K562 (cell line): ENCODE results near the gene ARL8A. TPM values are rescaled to one million over a fixed set of nuclear protein-coding genes. Genes with fewer than 3 reads are reported as not detected.
A peak's percentile ranks its signal among the peaks of the same experiment; 100 is the strongest.

Experiments used
- ATAC-seq: fragments of 200-7000 bp; cut with Tn5 transposase; 3 replicates; pipeline ENCODE4 v1.9.1; 2020; ENCODE audit warnings: moderate library complexity
- BruUV-seq: library from RNA; stranded (reverse); fragments of 400-500 nt; replicated peaks from 2 replicates; lab custom pipeline; 2021; lab: Mats Ljungman, UMichigan
- CTCF ChIA-PET: fragments of 300-600 bp; formaldehyde crosslinking; extraction: SDS; loops from one replicate; lab custom pipeline; 2021; ENCODE audit warnings: low intra/inter-chr PET ratio; lab: Yijun Ruan, JAX
- POLR2A ChIA-PET: fragments of 300-600, 350-650 bp; sonication (Branson Sonifier 250); formaldehyde crosslinking; extraction: SDS; loops from one replicate; lab custom pipeline; 2021; ENCODE audit warnings: antibody characterized with exemption, inconsistent platforms; lab: Yijun Ruan, JAX
- DNase-seq, 4 experiments: peaks; one replicate each; pipeline versions ENCODE4 v3.0.0 to v3.0.0-alpha.2; 2011 to 2018; ENCODE audit warnings: low spot score in 3 of 4, mixed read lengths in 3 of 4; ENCODE audit errors: extremely low read depth in 1 of 4
- FAIRE-seq: peaks from 2 replicates; lab custom pipeline; 2011; peaks lifted over from hg19 to GRCh38; lab: Jason Lieb, UNC
- H2AFZ ChIP-seq: 2 replicates; pipeline ENCODE4 v1.6.0; 2011; ENCODE audit warnings: low read depth, low read length, control low read depth, inconsistent platforms
- H3K27ac ChIP-seq: fragments of 200-600 bp; 3 replicates; pipeline ENCODE4 v1.8.0; 2011; ENCODE audit warnings: low read depth, mild to moderate bottlenecking, control low read depth, inconsistent platforms, low read length, moderate library complexity, mixed read lengths; ENCODE audit errors: extremely low read depth
- H3K27me3 ChIP-seq, 2 experiments: fragments of 300-600 bp in 1 of 2; 2 replicates in 1 of 2; 3 replicates in 1 of 2; pipeline versions ENCODE4 v1.6.0 to v1.8.0; 2011; ENCODE audit warnings: inconsistent platforms in 2 of 2, low read length in 2 of 2, mild to moderate bottlenecking in 1 of 2, mixed read lengths in 1 of 2, moderate library complexity in 1 of 2; ENCODE audit not compliant: control insufficient read depth in 2 of 2, insufficient read depth in 2 of 2
- H3K36me3 ChIP-seq: fragments of 300-600 bp; 3 replicates; pipeline ENCODE4 v1.8.0; 2011; ENCODE audit warnings: mild to moderate bottlenecking, low read length, inconsistent platforms; ENCODE audit not compliant: control insufficient read depth, insufficient read depth
- H3K4me1 ChIP-seq, 2 experiments: fragments of 200-600 bp in 1 of 2; replicated peaks in 1 of 2; 2 replicates in 1 of 2; 3 replicates in 1 of 2; pipeline versions ENCODE4 v1.5.1 to v1.8.0; 2011; ENCODE audit warnings: inconsistent platforms in 2 of 2, low read length in 2 of 2, mild to moderate bottlenecking in 1 of 2, mixed read lengths in 1 of 2, moderate library complexity in 1 of 2; ENCODE audit not compliant: control insufficient read depth in 2 of 2, insufficient read depth in 2 of 2
- H3K4me2 ChIP-seq: 2 replicates; pipeline ENCODE4 v1.6.1; 2011; ENCODE audit warnings: low read length, control low read depth, inconsistent platforms, mixed read lengths; ENCODE audit not compliant: insufficient read depth
- H3K4me3 ChIP-seq: fragments of 200-600 bp; sonication (generic), shearing (Covaris generic); 2 replicates; pipeline ENCODE4 v1.5.1; 2016; ENCODE audit warnings: control low read depth, inconsistent platforms
- H3K79me2 ChIP-seq: fragments of 200-600 bp; 3 replicates; pipeline ENCODE4 v1.8.0; 2011; ENCODE audit warnings: low read length, inconsistent platforms; ENCODE audit not compliant: control insufficient read depth, insufficient read depth
- H3K9ac ChIP-seq, 2 experiments: 2 replicates each; pipeline versions ENCODE4 v1.6.0 to v1.6.1; 2011; ENCODE audit warnings: low read depth in 2 of 2, low read length in 2 of 2, control low read depth in 1 of 2, inconsistent platforms in 1 of 2, mild to moderate bottlenecking in 1 of 2, mixed read lengths in 1 of 2; ENCODE audit not compliant: insufficient read depth in 1 of 2
- H3K9me1 ChIP-seq: one replicate; pipeline ENCODE4 v1.6.0; 2011; ENCODE audit warnings: inconsistent platforms, mild to moderate bottlenecking, low read length, moderate library complexity; ENCODE audit not compliant: control insufficient read depth, insufficient read depth
- H3K9me3 ChIP-seq: replicated peaks from 2 replicates; pipeline ENCODE4 v1.5.1; 2011; ENCODE audit warnings: low read depth, low read length, inconsistent platforms; ENCODE audit not compliant: control insufficient read depth, insufficient read depth
- H4K20me1 ChIP-seq: replicated peaks from 2 replicates; pipeline ENCODE4 v1.6.1; 2011; ENCODE audit warnings: low read length, inconsistent platforms, mixed read lengths; ENCODE audit not compliant: control insufficient read depth, insufficient read depth
- BRD4 ChIP-seq: fragments of 200-600 bp; sonication (generic); IDR thresholded peaks from 2 replicates; pipeline ENCODE4 v1.6.1; 2017; ENCODE audit warnings: inconsistent platforms
- FOXK2 ChIP-seq, 2 experiments: fragments of 450-650 bp; IDR thresholded peaks in 1 of 2; conservative IDR thresholded peaks in 1 of 2; 2 replicates each; pipeline ENCODE4 v1.6.1; 2016; ENCODE audit warnings: low read depth in 2 of 2, mild to moderate bottlenecking in 1 of 2
- MCM5 ChIP-seq: fragments of 450-650 bp; IDR thresholded peaks from 2 replicates; pipeline ENCODE4 v1.6.1; 2016; ENCODE audit warnings: low read depth
- STAT5A ChIP-seq: IDR thresholded peaks from 2 replicates; pipeline ENCODE4 v1.6.1; 2012; ENCODE audit warnings: low read length, inconsistent platforms, borderline replicate concordance
- ZKSCAN1 ChIP-seq: fragments of 150-350 bp; IDR thresholded peaks from 2 replicates; pipeline ENCODE4 v1.6.1; 2016; ENCODE audit warnings: low read depth, low read length
- WGBS: fragments of 100-300 bp; shearing (Covaris generic); methylation state at CpG from one replicate; pipeline ENCODE4 v1.1.6; 2016; ENCODE audit warnings: low coverage, mixed read lengths; ENCODE audit not compliant: insufficient coverage; ENCODE audit errors: missing lambda C conversion rate; 5-methylcytosine and 5-hydroxymethylcytosine counted together
- in situ Hi-C: fragments of 300-500 bp; cut with MboI; formaldehyde crosslinking; loops from 4 replicates; pipeline ENCODE4 v1.15.0; 2018; ENCODE audit warnings: inconsistent platforms, mixed read lengths
- intact Hi-C: fragments of 100-400 bp; cut with micrococcal nuclease; formaldehyde crosslinking; loops from 2 replicates; pipeline ENCODE4 v1.14.2; 2022
- polyA plus RNA-seq, 8 experiments: library from polyadenylated mRNA; depleted of rRNA in 4 of 8; stranded (reverse) in 5 of 8; unstranded in 3 of 8; fragments of >200 nt; fragmentation: Nextera tagmentation in 2 of 8; fragmentation: Illumina TruSeq in 1 of 8; extraction: Ambion mirVana in 2 of 8; extraction: Trizol in 1 of 8; gene quantifications; 2 replicates each; pipeline versions ENCODE4 v1.2.1 to v1.2.3, GENCODE V29; 2011 to 2014; ENCODE audit warnings: inconsistent platforms in 1 of 8, missing spikeins in 1 of 8
- total RNA-seq, 7 experiments: library from RNA; depleted of rRNA in 6 of 7; stranded (reverse); fragments of >200 nt in 6 of 7; fragmentation: Illumina TruSeq in 2 of 7; extraction: Trizol in 2 of 7; gene quantifications; 2 replicates each; pipeline versions ENCODE4 v1.2.1 to v1.2.3, GENCODE V29; 2011 to 2021; ENCODE audit warnings: low replicate concordance in 1 of 7

Gene ARL8A
- total and polyA plus RNA-seq, 9 of the 15 experiments (the other 6 are each of a cell fraction or from before 2014, with no cell fraction given), result 0.17 to 27.3 (median 15.6) TPM

GRCh38 chr1:202117898-202118371, 26.6 kb downstream of the ARL8A start (continued):
- peak; percentile 66 for TF ChIP-seq STAT5A
- TF ChIP-seq MCM5, result no peak
- peak; percentile 79 to 86 for TF ChIP-seq FOXK2 (conservative IDR thresholded peaks at IDR 0.05 in 1 of 2, IDR thresholded peaks at IDR 0.05 in 1 of 2; ENCODE audit: low read depth in 2 of 2)
- TF ChIP-seq, all 486 proteins: peak for 104

GRCh38 chr1:202116287-202116686, 28.2 kb downstream of the ARL8A start:
- no peak overlapping the region for H3K9ac ChIP-seq
- BruUV-seq, result no TSS peak
- no peak overlapping the region for H3K4me2 ChIP-seq
- H4K20me1 ChIP-seq, result 0 out of 2 replicates have a peak, but pooled peaks cover 3% of the 10 kb centered on the region
- H3K27me3 ChIP-seq, result peaks cover 6 to 19% of the 10 kb centered on the region in 2 experiments; a peak in 4 of 5 replicates
- no peaks in the 10 kb centered on the region for H3K79me2 ChIP-seq
- no peak overlapping the region for H3K27ac ChIP-seq
- H2AFZ ChIP-seq, result no peak overlapping the region
- no peak for TF ChIP-seq BRD4
- TF ChIP-seq ZKSCAN1, result peak; percentile 91
- in situ Hi-C loops, result no loop called here
- no peaks in the 10 kb centered on the region for H3K9me1 ChIP-seq
- CTCF ChIA-PET, result no interaction called here
- WGBS, result 71% methylated on average over 8 of the region's 8 CpGs
- intact Hi-C loops, result loop anchor here (5.0 kb wide), 1 partner anchor 234 kb away; no protein-coding TSS in a partner anchor
- POLR2A ChIA-PET, result interaction anchor here (1.2 kb wide), 1 partner anchor 117 kb away, joined by 3 read pairs; no protein-coding TSS in a partner anchor
- no peak for ATAC-seq
- FAIRE-seq, result no peak
- H3K4me3 ChIP-seq, result no peak overlapping the region
- H3K9me3 ChIP-seq, result no peaks in the 10 kb centered on the region
- no peaks in the 10 kb centered on the region for H3K36me3 ChIP-seq
- DNase-seq, result no peak
- H3K4me1 ChIP-seq, result peaks cover 8 to 9% of the 10 kb centered on the region in 2 experiments; a peak in 4 of 5 replicates
